Stimulated activated naive CD8-positive, alpha-beta T cell treated with anti-CD3 and anti-CD28 coated beads, Interleukin-15, amount 100 ng/mL, for 72 hours (primary cell): ENCODE results near the gene TMEM169.

Experiments
- ATAC-seq: fragments of 150-1000 bp; cut with Tn5 transposase; 2 replicates; pipeline ENCODE4 v1.10.0; 2021; ENCODE audit warnings: mild to moderate bottlenecking, moderate library complexity
- DNase-seq, 2 donors: peaks; one replicate each; pipeline ENCODE4 v3.0.0; 2021 to 2022
- H3K27ac Mint-ChIP-seq, 2 donors: one replicate each; pipeline ENCODE4 v1.8.0; 2022; ENCODE audit warnings: mild to moderate bottlenecking in 2 of 2, mixed read lengths in 2 of 2, moderate library complexity in 2 of 2
- H3K27me3 Mint-ChIP-seq: one replicate; pipeline ENCODE4 v1.8.0; 2022; ENCODE audit warnings: mixed read lengths
- H3K4me1 Mint-ChIP-seq: one replicate; pipeline ENCODE4 v1.8.0; 2022; ENCODE audit warnings: mild to moderate bottlenecking, mixed read lengths
- H3K4me3 Mint-ChIP-seq, 2 donors: one replicate each; pipeline ENCODE4 v1.8.0; 2022; ENCODE audit warnings: mild to moderate bottlenecking in 2 of 2, mixed read lengths in 2 of 2, moderate library complexity in 1 of 2
- H3K9me3 Mint-ChIP-seq, 2 donors: one replicate each; pipeline ENCODE4 v1.8.0; 2022; ENCODE audit warnings: mixed read lengths in 2 of 2

TMEM169 gene

DNA sequence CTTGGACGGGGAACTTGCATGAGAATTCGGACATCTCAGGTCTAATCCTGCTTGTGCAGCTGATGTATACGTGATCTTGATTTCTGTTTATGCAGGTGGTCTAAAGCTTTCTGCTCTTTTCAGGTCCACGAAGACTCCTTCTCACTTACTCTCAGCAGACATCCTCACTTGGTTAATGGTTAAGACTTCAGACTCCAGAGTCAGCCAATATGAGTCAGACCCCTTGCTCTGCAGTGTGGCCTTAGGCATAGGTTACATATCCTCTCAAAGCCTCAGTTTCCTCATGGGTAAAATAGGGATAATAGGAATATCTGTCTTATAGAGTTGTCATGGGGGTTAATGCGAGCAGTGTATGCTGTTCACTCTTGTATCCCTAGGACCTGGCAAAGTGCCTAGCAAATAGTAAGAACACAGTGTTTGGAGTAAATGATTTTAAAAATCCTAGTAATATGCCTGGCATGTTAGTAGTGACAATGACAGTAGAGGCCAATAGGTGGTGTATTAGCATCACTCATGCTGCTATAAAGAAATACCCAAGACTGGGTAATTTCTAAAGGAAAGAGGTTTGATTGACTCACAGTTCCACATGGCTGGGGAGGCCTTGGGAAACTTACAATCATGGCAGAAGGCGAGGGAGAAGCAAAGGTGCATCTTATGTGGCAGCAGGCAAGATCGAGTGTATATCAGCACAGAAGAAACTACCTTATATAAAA is 69.8 kb downstream of the TMEM169 start:
- H3K9me3 Mint-ChIP-seq = no peaks in the 10 kb centered on the region
- no peak overlapping the region for H3K4me3 Mint-ChIP-seq
- H3K27ac Mint-ChIP-seq = peak overlapping the region in 1 of 2 donors; percentile 8
- H3K4me1 Mint-ChIP-seq = peaks cover 25% of the 10 kb centered on the region
- no peaks in the 10 kb centered on the region for H3K27me3 Mint-ChIP-seq
- DNase-seq = no peak
- ATAC-seq = no peak
